GM18909 (cell line): Measurements from ENCODE around the gene BSPRY.
"Not testable (repeated sequence)": the region's sequence is repeated elsewhere in the genome, so short reads cannot be mapped to it uniquely, and the experiment has no call there.

Source experiments
- ATAC-seq: cut with Tn5 transposase; IDR thresholded peaks from one replicate; pipeline ENCODE4 v1.9.1; 2021; ENCODE audit warnings: mild to moderate bottlenecking; ENCODE audit not compliant: unreplicated experiment, poor library complexity

Gene BSPRY

DNA sequence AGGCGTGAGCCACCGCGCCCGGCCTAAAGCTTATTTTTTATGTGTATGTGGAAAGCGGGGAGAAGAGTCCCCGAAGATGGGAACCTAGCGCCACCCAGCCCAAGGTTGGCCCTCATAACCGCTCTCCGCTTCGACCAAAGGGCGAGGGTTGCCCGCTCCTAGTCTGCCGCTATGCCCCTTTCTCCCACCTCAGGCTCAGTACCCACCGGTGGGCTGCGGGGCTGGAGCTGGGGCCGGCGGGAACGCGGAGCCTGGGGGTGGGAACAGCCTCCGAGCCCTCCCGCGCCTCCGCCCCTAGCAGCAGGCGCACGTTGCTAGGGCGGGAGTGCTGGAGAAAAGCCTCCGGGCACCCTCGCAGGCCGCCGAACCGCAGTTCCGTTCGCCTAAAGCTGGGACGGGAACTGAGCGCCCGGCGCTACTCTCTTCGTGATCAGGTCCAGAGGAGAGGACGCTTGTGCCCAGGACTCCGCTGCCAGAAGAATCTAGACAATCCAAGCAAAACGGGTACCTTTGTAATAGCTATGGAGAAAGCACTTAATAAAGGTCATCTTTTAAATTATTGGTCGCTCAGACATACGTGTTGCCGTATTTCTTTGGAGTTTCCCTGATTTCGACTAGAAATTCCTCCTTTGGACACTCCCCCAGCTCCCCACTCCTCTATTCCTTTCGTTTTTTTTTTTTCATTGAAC lies 9.2 kb upstream of the BSPRY start, which contains the start of gene WDR31:
Gene WDR31 (minus strand): TSS at position 265 of the 689 bp plus-strand sequence. CDS start 8,253 bp downstream, outside the sequence.
- peak; percentile 98 for ATAC-seq

DNA sequence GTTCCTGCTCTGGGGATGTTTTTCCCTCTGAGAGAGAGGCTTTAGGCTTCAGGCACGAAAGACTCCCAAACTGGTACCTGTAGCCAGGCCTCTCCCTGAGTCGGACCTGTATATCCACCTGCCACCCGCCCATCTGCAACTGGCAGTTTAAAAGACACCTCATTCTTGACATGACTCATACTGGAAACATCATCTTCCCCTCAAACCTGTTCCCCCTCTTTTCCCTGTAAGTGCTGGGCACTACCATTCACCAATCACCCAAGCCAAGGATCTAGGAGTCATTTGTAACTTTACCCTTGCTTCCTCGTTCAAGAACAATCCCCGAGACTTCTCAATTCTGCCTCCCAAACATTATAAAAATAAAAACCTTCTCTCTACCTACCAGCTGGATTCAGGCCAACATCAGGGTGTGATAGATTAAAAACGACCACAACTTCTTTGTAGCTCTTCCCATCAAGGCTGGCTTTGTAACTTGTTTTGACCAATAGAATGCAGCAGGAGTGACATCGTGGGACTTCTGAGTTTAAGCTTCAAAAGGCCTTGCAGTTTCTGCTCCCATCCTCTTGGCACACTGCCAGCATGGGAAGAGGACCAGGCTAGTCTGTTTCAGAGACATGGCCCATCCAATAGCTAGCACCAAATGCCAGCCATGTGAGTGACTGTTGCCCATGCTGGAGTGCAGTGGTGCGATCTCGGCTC lies 7.5 kb upstream of the BSPRY start:
- ATAC-seq, result no peak

DNA sequence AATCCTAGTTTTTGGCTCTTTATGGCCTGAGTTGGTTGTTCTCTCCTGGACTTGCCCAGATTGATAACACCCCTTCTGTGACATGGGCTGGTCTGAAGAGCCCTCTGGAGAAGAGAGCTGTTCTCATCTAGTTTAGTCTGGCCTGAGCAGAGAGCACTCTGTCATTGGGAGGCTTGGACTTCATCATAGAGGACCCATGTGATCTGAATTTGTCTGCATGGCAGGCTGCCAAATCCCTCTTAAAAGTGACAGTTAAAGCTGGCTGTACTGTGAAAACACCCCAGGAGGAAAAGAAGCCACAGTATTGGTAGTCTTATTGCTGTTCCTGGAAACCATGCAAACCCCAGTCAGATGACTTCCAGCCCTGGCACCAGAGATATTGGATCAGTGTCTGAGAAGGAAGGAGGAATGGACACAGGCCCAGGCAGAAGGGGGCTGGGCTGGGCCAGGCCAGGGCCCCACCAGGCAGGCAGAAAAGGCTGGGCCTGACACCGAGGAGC lies 5.6 kb upstream of the BSPRY start:
- no peak for ATAC-seq

DNA sequence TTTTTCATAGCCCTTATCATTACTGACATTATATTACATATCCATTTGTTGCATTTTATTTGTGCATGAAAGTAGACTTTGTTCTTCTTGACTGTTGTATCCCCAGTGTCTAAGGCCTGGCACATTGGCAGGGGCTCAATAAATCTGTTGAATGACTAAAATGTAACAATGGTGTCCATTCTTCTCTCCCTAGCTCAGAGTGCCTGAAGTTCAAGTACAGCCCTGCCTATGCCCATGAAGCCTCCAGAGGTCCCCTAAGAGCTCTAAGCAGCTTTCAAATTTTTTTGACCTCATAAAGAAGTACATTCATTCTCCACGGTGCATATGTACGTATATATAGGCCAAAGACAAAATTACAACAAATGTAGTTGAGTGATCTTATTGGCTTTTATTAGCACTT lies 4.2 kb upstream of the BSPRY start:
- no peak for ATAC-seq

DNA sequence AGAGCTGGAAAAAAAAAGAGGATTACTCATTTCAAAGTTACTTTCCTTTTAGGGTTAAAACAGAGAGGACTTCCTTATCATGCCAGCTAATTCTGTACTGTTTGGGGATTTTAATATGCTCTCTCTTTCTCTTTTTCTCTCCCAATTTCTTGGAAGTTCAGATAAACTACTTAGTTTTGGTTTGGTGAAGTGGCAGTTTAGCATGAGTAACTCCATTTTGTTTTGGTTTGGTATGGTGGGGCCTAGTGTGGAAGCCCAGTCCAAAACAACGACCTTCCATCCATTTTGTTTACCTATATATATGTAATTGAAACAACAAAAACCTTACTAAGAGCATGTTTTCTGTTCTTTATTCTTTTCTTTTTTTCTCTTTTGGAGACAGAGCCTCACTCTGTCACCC lies 3.7 kb upstream of the BSPRY start:
- no peak for ATAC-seq

DNA sequence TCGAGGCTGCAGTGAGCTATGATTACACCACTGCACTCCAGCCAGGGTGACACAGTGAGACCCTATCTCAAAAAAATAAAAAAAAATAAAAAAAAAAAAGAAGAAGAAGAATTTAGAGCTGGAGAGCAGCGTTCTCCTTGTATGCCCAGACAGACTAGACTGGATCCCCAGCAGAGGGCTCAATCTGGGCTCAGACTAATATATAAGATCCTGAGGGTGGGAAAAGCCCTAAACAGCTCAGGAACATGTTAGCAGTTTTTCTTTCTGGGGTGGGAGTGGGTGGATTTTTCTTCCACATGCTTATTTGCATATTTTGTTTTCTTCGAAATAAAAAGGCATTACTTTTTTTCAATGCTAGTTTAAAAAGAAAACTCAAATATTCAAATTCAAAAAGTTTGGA lies 904 bp upstream of the BSPRY start:
- ATAC-seq, result no peak

DNA sequence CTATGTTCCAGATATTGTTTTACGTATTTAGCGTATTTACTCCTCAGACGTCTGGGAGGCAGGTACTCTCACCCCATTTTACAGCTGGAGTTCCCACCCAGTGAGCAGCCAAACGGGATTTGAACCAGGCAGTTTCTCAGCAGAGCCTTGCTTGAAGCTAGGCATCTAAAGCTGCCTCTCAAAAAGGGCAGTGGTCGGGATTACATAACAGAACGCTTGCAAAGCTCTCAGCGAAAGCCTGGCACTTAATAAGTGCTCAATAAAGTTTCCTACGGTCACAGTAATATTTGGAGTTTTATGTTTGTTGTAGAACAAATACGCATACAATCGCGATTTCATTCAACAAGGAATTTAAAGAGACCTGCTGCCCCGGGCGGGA lies 286 bp upstream of the BSPRY start:
- ATAC-seq, result no peak

DNA sequence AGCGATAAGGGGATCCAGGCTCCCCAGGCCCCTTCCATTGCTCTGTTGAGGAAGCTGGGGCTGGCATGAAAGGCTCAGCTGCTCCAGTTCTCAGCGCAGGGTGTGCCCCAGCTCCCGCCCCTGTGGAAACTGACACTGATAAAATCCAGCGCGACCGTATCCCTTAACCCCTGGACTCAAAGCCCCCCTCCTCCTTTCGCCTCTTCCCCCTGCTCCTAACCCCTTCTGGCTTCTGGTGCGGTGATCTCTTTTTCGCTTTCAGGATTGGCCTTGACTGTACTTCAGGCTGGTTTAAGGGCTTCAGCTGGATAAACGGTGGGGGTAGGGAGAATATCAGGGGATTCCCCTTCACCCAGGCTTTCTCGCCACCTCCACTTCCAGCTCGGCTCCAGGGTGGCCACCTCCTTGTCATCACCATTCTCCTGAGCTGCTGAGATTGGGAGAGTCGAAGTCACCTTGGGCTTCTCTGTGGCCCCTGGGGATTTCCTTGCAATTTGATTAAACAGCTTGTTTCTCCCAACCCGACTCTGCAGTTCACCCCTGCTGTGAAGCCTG lies 843 bp downstream of the BSPRY start:
- no peak for ATAC-seq

DNA sequence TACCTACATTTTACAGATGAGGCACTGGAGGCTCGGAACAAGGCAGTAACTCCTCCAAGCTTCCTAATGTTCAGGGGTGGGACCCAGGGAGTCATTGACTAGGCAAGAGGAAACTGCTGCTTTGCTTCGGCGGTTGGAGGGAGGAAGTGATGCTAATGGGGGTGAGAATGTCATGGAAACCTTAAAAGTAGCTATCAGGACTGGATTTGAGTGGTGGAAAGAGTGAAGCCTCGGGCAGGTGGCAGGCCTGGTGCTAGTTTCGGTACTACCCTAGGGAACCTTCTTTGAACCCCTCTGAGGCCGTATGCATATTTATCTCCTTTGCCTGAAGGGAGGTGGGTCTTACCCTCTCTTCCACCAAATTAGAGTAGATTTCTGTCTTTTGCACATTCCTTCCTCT lies 1.6 kb downstream of the BSPRY start:
- no peak for ATAC-seq

DNA sequence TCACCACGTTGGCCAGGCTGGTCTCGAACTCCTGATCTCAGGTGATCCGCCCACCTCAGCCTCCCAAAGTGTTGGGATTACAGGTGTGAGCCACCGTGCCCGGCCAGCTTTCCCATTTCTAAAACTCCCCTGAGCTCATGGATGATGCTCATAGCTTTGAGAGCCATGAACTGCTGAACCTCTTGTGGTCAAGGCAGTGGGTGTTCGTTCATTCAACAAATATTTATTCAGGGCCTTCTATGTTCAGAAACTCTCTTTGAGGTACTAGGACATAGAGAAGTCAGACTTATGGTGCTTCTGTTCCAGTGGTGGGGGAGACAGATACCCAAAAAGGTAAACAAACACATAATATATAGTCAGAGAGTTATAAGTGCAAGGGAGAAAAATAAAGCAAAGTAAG lies 2.7 kb downstream of the BSPRY start:
- no peak for ATAC-seq

DNA sequence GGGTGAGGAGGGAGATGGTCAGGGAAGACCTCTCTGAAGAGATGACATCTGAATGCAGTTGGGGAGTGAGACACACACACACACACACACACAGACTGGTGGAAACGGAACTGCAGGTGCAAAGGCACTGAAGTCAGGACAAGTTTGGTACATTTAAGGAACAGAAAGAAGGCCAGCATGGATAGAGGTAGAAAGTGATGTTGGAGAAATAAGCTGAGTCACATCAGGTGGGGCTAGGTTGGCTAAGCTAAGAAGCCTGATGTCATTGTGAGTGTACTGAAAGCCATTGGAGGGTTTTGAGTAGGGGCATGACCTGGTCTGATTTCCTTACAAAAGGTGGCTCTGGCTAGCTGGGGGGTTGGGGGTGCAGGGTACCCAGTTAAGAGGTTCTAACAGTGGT lies 3.1 kb downstream of the BSPRY start:
- no peak for ATAC-seq

DNA sequence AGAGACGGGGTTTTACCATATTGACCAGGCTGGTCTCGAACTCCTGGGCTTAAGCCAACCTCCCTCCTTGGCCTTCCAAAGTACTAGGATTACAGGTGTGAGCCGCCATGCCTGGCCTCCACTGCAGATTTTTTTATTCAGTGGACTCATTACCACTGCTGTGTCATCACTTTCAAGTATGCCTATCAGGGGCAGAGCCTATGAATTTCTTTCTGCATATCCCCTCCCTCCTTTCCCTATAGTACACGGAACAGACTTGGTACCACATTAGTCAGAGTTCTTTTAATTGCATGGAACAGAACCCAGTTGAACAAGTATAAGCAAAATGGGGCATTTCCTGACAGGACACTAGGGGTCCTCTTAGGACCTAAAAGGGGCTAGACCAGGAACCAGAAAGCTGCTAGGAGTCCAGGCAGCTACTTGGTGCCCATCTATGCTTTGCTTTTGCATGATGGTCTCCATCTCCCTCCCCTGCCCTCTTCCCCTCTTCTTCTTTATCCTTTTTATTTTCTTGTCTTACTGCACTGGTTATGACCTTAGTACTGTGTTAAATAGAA lies 5.8 kb downstream of the BSPRY start:
- no peak for ATAC-seq

DNA sequence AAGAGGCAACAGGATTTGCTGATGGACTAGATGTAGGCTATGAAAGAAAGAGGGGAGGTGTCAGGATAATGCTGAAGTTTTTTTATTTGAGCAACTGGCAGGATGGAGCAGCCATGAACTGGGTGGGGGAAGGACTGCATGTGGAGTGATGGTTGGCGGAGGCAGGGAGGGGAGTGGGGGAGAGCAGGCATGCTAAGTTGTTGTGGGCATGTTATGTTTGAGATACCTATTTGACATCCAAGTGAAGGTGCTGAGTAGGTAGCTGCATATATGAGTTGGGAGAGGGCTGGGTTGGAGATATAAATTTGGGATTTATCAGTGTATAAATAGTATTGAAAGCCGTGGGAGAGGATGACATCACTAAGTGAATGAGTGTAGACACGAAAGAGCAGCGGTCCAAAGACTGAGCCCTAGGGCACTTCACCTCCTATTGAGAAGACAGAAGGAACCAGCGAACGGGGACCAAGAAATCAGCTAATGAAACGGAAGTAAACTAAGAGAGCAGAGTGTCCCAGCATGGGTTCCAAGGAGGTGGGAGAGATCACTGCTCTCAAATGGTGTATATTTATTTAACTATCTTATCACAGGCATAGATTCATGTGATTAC lies 7.4 kb downstream of the BSPRY start:
- ATAC-seq, result no peak

DNA sequence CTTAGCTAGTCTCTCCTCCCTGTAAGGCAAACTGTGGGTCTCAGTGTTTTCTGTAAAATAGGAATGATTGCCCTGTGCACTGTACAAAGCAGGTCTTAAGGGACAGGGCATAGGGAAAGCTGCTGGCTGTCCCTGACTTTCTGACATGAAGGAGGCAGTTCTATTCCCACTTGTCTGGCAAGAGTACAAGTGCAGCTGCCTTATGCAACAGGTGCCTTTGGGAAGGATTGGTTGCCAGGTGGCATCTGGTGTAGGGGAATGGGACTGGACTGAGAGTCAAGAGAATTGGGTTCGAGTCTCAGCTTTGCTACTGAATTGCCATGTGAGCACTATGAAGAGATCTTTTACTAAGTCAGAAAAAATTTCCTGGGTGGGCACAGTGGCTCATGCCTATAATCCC lies 10.0 kb downstream of the BSPRY start:
- ATAC-seq, result no peak

DNA sequence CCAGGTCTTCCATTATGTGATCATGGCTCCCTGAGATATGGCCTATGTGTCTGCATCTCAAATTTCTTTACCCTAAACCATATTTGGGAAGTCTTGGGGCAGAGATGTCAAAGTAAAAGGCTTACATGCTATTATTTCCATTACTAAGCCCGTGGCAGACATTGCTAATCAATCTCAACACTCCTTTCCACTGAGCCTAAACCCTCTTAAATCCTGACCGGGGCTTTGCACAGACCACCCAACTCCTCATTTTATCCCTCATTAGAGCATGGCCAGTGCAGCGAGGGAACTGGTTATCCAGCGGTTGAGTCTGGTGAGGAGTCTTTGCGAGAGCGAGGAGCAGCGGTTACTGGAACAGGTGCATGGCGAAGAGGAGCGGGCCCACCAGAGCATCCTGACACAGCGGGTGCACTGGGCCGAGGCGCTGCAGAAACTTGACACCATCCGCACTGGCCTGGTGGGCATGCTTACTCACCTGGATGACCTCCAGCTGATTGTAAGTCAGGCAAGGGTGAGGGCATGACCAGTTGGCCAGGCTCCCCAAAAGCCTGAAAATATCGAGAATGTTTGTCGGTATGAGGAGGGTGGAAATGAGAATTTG lies 11.0 kb downstream of the BSPRY start:
- ATAC-seq, result no peak

DNA sequence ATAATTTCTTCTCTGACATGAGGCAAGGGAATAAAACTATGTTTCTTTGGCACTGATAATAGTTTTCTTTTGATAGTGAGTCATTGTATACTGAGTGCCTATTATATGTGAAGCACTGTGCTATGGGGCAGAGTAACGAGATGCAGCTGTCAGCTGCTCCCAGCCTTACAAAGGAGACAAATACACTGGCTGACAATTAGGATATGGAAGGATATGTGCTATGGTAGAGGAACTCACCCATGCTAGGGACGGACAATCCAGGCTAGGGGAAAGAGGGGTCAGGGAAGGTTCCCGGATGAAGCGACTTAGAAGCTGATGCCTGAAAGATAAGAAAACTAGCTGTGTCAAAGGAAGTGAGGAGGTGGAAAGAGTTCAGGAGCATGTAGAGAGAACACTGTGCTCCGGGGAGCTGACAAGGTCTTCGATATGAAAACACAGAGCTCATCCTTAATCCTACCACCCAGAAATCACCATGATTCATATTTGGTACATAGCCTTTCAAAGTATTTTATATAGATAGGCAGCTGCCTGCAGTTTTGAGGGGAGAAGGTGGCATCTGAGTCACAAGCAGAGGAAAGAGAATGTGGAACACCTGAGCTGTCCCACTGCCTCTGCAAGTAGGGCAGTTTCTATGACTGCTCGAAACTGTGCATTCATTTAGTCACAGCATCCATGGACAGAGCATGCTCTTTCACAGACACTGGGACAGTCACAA lies 12.1 kb downstream of the BSPRY start:
- no peak for ATAC-seq

DNA sequence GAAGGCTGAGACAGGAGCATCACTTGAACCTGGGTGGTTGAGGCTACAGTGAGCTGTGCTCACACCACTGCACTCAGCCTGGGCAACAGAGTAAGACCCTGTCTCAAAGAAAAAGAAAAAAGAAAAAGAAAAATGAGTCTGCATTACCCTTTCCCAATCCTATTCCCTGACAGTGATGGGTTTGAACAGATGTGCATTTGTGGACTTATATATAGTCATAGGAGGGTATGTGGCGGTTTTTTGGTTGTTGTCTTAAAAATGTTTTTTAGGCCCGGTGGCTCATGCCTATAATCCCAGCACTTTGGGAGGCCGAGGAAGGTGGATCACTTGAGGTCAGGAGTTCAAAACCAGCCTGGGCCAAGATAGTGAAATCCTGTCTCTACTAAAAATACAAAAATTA lies 14.0 kb downstream of the BSPRY start:
- no peak for ATAC-seq

DNA sequence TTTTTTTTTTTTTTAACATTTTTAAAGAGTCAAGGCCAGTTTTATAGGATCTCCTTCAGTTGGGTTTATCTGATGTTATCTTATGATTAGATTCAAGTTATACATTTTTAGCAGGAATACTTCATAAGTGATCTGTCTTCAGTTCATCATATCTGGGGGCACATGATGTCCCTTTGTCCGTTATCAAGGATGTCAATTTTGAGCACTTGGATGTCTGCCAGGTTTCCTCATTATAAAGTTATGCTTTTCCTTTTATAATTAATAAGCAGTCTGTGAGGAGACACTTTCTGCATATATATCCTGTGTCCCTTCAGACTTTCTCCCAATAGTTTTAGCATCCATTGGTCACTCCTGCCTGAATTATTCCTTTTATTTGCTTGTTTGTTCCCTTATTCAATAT lies 15.6 kb downstream of the BSPRY start:
- ATAC-seq, result no peak

DNA sequence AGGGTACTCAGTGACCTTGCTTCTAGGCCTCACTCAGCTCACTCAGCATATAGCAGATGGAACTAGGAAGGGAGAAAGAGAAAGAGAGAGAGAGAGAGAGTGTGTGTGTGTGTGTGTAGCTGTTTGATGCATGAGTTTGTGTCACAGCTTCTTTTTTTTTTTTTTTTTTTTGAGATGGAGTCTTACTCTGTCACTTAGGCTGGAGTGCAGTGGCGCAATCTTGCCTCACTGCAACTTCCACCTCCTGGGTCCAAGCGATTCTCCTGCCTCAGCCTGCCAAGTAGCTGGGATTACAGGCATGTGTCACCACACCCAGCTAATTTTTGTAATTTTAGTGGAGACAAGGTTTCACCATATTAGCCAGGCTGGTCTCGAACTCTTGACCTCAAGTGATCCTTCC lies 16.3 kb downstream of the BSPRY start:
- not testable (repeated sequence) for ATAC-seq
